ENCODE measurements around the gene PBX1. TPM values are rescaled to one million over a fixed set of nuclear protein-coding genes. Genes with fewer than 3 reads are reported as not detected.

Gene PBX1
- polyA plus RNA-seq, 1 donor (not counting 4 experiments of a cell fraction or from before 2014, with no cell fraction given) = 2.2 TPM

DNA sequence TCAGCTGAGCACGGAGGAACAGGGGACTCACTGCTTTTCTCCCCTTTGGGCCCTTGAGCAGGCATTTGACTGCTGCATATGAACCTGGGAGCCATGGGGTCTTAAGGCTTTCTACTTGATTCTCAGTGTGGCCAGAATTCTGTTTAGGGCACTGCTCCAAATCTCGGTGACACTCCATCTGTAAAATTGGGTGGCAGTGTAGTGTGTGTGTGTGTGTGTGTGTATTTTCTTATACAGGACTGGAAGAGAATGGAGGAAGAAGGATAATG is 162.2 kb downstream of the PBX1 start:
- Histone ChIP-seq H3K9me3 (ENCODE audit: control insufficient read depth, low read depth, low read length) (no peaks in the 10 kb centered on the region), H3K4me3 (ENCODE audit: control insufficient read depth in 2 of 3, extremely low read depth in 1 of 3, insufficient read depth in 2 of 3, low read depth in 1 of 3, low read length in 3 of 3) (no peak overlapping the region), H3K27me3 (ENCODE audit: control insufficient read depth, extremely low read depth, insufficient read depth, low read length) (no peaks in the 10 kb centered on the region), H2AFZ (ENCODE audit: control insufficient read depth, low read length) (no peak overlapping the region), H3K4me1 (ENCODE audit: control insufficient read depth, extremely low read depth, insufficient read depth, low read length) (peaks cover 6% of the 10 kb centered on the region), H3K27ac (ENCODE audit: control insufficient read depth, insufficient read depth, low read length) (no peak overlapping the region), H3K79me2 (ENCODE audit: control insufficient read depth, insufficient read depth, low read length) (no peaks in the 10 kb centered on the region), H3K4me2 (ENCODE audit: control insufficient read depth, extremely low read depth, insufficient read depth, low read depth, low read length) (no peak overlapping the region), H3K9me1 (ENCODE audit: control insufficient read depth, extremely low read depth, insufficient read depth, low read length) (no peaks in the 10 kb centered on the region), H3K36me3 (ENCODE audit: control insufficient read depth in 2 of 2, extremely low read depth in 1 of 2, insufficient read depth in 2 of 2, low read length in 2 of 2) (no peaks in the 10 kb centered on the region), H4K20me1 (ENCODE audit: control insufficient read depth, extremely low read depth, insufficient read depth, low read length) (no peaks in the 10 kb centered on the region), H3K9ac (ENCODE audit: control insufficient read depth, extremely low read depth, insufficient read depth, low read length) (no peak overlapping the region)
- dilution Hi-C loops (cut with MboI; ENCODE audit: extremely low pct_ligation_motif_present, low sequenced_read_pairs) = no loop called here
- no peak for FAIRE-seq
- TF ChIP-seq CTCF (optimal IDR thresholded peaks at IDR 0.05 in 1 of 3, IDR thresholded peaks at IDR 0.05 in 1 of 3, conservative IDR thresholded peaks at IDR 0.05 in 1 of 3; ENCODE audit: extremely low read depth in 1 of 3, insufficient read depth in 2 of 3, low read length in 3 of 3) (no peak), EZH2 (IDR thresholded peaks at IDR 0.05; ENCODE audit: low read length) (no peak)
- DNase-seq (ENCODE audit: low read depth, low spot score) = no peak

- peaks cover 3% of the 10 kb centered on the region for H3K4me1 ChIP-seq (ENCODE audit: control insufficient read depth, extremely low read depth, insufficient read depth, low read length)
- dilution Hi-C loops (cut with MboI; ENCODE audit: extremely low pct_ligation_motif_present, low sequenced_read_pairs) = no loop called here
- FAIRE-seq = no peak
Observed at GRCh38 chr1:164723296-164723798, 164.4 kb downstream of the PBX1 start.

More at GRCh38 chr1:164723296-164723798, 164.4 kb downstream of the PBX1 start:
- Histone ChIP-seq H3K79me2 (ENCODE audit: control insufficient read depth, insufficient read depth, low read length) (no peaks in the 10 kb centered on the region), H3K4me3 (ENCODE audit: control insufficient read depth in 2 of 3, extremely low read depth in 1 of 3, insufficient read depth in 2 of 3, low read depth in 1 of 3, low read length in 3 of 3) (no peak overlapping the region), H3K9ac (ENCODE audit: control insufficient read depth, extremely low read depth, insufficient read depth, low read length) (no peak overlapping the region), H3K27ac (ENCODE audit: control insufficient read depth, insufficient read depth, low read length) (no peak overlapping the region), H4K20me1 (ENCODE audit: control insufficient read depth, extremely low read depth, insufficient read depth, low read length) (no peaks in the 10 kb centered on the region), H3K36me3 (ENCODE audit: control insufficient read depth in 2 of 2, extremely low read depth in 1 of 2, insufficient read depth in 2 of 2, low read length in 2 of 2) (no peaks in the 10 kb centered on the region), H3K9me3 (ENCODE audit: control insufficient read depth, low read depth, low read length) (no peaks in the 10 kb centered on the region), H3K27me3 (ENCODE audit: control insufficient read depth, extremely low read depth, insufficient read depth, low read length) (no peaks in the 10 kb centered on the region), H3K4me2 (ENCODE audit: control insufficient read depth, extremely low read depth, insufficient read depth, low read depth, low read length) (no peak overlapping the region), H3K9me1 (ENCODE audit: control insufficient read depth, extremely low read depth, insufficient read depth, low read length) (no peaks in the 10 kb centered on the region), H2AFZ (ENCODE audit: control insufficient read depth, low read length) (no peak overlapping the region)
- no peak for TF ChIP-seq CTCF (optimal IDR thresholded peaks at IDR 0.05 in 1 of 3, IDR thresholded peaks at IDR 0.05 in 1 of 3, conservative IDR thresholded peaks at IDR 0.05 in 1 of 3; ENCODE audit: extremely low read depth in 1 of 3, insufficient read depth in 2 of 3, low read length in 3 of 3)
- TF ChIP-seq EZH2 (IDR thresholded peaks at IDR 0.05; ENCODE audit: low read length) = no peak
- DNase-seq (ENCODE audit: low read depth, low spot score) = no peak
